ENCODE results near the gene RGS19. TPM values are rescaled to one million over a fixed set of nuclear protein-coding genes. Genes with fewer than 3 reads are reported as not detected.

Gene RGS19
- polyA plus RNA-seq, 3 donors from 2014 or later: 124 to 171 (median 132) TPM

DNA sequence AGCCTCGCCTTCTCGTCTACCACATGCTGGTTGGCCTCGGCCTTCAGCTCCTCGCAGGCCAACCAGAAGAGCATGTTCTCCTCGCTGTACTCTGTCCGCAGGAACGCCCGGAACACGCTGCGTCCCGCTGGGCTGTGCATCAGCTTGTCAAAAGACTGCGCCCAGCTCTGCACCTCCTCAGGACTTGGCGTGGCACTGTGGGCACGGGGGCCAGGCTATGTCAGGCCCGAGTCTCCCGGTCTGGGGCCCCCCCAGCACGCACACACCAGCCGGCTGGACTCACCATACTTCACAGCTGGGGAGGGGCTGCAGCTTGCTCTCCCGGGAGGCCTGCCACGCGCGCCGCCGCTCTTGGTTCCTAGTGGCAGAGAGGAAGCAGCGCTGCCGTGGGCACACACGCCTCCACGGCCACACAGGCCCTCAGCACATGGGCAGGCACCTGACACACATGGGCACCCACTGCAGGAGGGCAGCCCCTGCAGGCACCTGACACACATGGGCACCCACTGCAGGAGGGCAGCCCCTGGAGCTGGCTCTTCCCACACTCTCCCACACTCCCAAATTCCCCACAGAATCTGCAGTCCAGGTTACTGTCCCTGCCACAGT lies 5.0 kb downstream of the RGS19 start:
- Mint-ChIP-seq H3K27ac (peak overlapping the region in 1 of 6 donors; percentile 43), H3K9me3 (no peaks in the 10 kb centered on the region)

DNA sequence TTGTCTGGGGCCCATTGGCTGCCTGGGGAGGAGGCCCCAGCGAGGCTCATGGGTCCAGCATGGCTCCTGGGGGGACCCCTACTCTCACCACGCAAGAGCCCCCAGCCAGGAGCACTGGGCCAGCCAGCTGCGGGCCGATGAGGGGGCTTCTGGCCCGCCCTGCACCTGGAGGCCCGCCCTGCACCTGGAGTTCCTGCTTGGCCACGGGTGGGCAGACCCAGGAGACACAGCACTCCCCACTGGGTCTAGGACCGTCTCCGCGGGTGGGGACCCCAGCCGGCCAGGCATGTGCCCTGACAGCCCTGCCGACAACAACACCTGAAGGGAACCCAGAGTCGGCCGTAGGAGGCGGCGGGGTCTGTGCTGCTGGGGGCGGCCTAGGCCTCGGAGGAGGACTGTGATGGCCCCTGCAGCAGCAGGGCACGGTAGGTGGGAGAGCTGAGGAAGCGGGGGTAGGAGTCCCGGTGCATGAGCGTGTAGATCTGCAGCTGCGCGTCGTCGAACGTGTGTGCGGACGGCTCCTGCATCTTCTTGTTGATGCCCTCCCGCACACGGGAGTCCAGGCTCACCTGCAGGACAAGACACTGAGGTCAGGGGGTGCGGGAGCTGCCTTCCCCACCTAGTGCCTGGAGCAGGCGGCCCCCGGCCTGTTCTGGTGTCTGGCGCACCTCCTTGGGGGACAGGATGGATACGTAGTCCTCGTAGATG lies 5.7 kb downstream of the RGS19 start:
- H3K36me3 Mint-ChIP-seq: peaks cover 0 to 3% (median 3%) of the 10 kb centered on the region in 3 donors
- no peak overlapping the region for H3K27ac Mint-ChIP-seq
- no peaks in the 10 kb centered on the region for H3K9me3 Mint-ChIP-seq
- no peaks in the 10 kb centered on the region for H3K27me3 Mint-ChIP-seq (ENCODE audit: low read depth in 3 of 3)
- peaks cover 8 to 20% of the 10 kb centered on the region in 2 donors for H3K4me1 Mint-ChIP-seq
- DNase-seq: no peak
- no peak overlapping the region for H3K4me3 Mint-ChIP-seq

More for the DNA sequence above, 5.0 kb downstream of the RGS19 start:
- no peak for DNase-seq
- Mint-ChIP-seq H3K4me3 (no peak overlapping the region), H3K4me1 (peaks cover 8 to 18% of the 10 kb centered on the region in 2 donors), H3K27me3 (ENCODE audit: low read depth in 3 of 3) (no peaks in the 10 kb centered on the region), H3K36me3 (peaks cover 0 to 3% (median 3%) of the 10 kb centered on the region in 3 donors)

DNA sequence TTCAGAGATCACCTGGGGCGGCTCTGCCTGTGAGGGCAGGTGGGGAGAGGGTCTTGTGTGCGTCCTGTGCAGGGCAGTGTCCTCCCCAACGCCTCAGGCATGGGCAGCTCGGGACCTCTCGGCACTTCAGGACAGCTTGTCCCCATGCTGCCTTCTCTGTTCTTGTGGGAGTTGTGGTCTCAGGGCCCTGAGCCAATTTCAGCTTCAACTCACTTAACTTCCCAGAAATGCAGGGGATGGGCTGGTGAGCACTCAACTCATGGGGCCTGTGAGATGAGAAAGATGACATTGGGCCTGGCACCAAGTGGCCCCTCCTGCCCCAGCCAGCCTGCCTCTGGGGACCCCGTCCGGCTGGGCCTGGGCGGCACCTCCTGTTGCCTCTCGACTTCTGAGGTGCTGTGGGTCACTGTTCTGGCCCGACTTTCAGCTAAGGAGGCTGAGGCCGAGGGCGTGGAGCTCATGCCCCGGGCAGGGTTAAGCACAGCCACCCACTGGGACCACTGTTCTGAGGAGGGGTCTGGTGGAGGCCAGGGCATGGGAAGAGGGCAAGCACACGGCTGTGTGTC lies 6.7 kb downstream of the RGS19 start:
- Mint-ChIP-seq H3K9me3 (no peaks in the 10 kb centered on the region), H3K4me3 (no peak overlapping the region), H3K4me1 (peaks cover 2 to 22% of the 10 kb centered on the region in 2 donors), H3K27ac (peak overlapping the region in 1 of 6 donors; percentile 39), H3K27me3 (ENCODE audit: low read depth in 3 of 3) (no peaks in the 10 kb centered on the region), H3K36me3 (peaks cover 0 to 3% (median 3%) of the 10 kb centered on the region in 3 donors)
- no peak for DNase-seq

DNA sequence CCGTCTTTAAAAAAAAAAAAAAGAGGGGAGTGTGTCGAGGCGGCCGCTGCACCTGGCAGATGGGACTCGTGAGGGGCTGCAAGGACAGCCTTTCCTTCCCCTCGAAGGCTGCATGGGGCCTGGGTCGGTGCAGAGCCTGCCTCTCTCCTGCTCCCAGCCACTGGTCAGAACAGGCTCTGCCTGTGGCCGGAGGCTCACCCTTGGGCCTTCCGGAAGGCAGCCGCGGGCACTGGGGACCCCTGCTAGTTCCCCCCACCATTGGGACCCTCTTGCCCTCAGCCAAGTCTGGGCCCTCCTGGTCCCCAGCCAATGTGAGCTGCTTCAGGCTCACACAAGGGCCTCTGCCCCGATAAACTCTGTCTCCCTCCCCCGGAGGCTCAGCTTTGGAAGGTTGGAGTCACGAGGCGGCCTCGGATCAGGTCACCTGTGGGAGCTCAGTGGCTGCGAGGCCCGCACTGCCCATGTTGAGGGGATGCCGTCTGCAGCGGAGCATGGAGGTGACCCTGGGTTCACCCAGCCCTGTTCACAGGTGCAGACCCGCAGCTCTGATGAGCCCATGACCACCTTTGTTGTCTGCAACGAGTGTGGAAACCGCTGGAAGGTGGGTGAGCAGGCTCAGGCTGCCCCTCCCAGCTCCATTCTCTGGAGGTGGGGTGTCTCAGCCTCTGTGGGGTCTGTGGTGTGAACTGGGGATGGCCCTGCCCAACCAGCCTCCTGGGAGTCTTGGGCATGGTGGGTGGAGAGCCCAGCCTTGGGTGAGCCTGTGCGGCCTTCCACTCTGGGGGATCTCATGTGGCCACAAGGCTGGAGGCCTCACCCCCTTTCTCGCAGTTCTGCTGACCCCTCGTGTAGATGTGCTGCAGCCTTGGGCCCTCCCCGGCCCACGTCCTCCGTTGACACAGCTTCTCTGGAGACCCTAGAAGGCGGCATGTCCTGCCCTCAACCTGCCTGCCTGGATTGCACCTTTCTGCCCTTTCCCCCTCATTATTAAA lies 7.7 kb downstream of the RGS19 start:
- Mint-ChIP-seq H3K36me3 (peaks cover 0 to 3% (median 3%) of the 10 kb centered on the region in 3 donors), H3K27me3 (ENCODE audit: low read depth in 3 of 3) (no peaks in the 10 kb centered on the region), H3K4me3 (no peak overlapping the region), H3K4me1 (peaks cover 8 to 25% of the 10 kb centered on the region in 2 donors), H3K9me3 (no peaks in the 10 kb centered on the region), H3K27ac (peak overlapping the region in 3 of 6 donors; percentile 24 to 43 (median 39))
- no peak for DNase-seq

DNA sequence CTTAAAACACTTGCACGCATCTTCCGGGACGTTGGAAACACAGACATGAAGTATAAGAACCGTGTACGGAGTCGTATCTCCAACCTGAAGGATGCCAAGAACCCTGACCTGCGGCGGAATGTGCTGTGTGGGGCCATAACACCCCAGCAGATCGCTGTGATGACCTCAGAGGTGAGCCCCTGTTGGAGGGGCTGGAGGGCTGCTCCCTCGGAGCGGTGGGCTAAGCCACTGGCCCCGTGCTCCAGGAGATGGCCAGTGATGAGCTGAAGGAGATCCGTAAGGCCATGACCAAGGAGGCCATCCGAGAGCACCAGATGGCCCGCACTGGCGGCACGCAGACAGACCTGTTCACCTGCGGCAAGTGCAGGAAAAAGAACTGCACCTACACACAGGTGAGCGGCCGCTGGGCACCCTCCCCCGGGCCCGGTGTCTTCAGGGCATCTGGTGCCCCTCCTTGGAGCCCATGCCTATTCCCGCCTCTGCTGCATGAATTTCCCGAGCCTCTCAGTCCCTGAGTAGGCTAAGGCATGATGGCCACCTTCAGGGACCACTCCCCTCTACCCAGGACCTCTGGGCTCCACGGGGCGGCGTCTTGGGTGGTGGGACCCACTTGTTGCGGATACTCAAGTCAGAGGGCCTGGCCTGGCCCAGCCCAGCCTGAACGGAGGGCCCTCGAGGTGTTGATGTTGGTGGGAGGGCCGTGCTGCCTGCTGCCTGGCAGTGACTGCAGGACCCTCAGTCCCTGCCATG lies 8.9 kb downstream of the RGS19 start:
- no peaks in the 10 kb centered on the region for H3K9me3 Mint-ChIP-seq

DNA sequence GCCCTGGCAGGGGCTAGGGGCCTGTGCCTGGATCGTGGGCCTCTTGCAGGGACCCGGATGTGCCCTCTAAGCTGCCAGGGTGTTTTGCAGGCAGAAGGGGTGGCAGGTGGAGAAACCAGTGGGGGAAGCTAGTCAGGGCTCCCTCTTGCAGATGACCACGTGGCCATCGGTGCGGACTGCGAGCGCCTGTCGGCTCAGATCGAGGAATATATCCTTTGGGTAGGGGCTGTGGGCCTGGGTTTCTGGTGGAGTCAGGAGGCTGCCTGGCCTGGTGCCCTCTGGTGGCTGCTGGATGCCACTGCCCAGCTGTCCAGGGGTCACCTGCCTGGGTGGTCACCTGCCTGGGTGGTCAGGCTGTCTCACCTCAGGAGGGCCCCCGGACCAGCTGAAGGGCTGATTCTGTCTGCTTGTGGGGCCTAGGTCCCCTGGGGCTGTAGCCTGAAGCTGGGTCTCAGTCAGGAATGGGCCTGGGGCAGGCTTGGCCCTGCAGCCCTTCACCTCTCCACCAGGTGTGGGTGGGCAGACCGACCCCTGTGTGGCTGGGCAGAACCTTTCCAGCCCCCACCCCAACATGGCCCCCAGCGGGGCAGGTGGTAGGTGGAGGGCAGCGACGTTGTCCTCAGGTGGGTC lies 9.6 kb downstream of the RGS19 start:
- Mint-ChIP-seq H3K36me3 (peaks cover 0 to 3% (median 3%) of the 10 kb centered on the region in 3 donors), H3K4me1 (peaks cover 24 to 34% of the 10 kb centered on the region in 2 donors), H3K27ac (no peak overlapping the region), H3K4me3 (no peak overlapping the region), H3K27me3 (ENCODE audit: low read depth in 3 of 3) (peaks cover 0 to 3% (median 0%) of the 10 kb centered on the region in 3 donors), H3K9me3 (no peaks in the 10 kb centered on the region)
- peak in 1 of 3 donors; percentile 27 for DNase-seq

More for the DNA sequence above, 8.9 kb downstream of the RGS19 start:
- Mint-ChIP-seq H3K27me3 (ENCODE audit: low read depth in 3 of 3) (peaks cover 0 to 3% (median 0%) of the 10 kb centered on the region in 3 donors), H3K27ac (peak overlapping the region in 1 of 6 donors; percentile 17), H3K36me3 (peaks cover 0 to 3% (median 3%) of the 10 kb centered on the region in 3 donors), H3K4me1 (peaks cover 19 to 30% of the 10 kb centered on the region in 2 donors), H3K4me3 (no peak overlapping the region)
- DNase-seq: no peak

DNA sequence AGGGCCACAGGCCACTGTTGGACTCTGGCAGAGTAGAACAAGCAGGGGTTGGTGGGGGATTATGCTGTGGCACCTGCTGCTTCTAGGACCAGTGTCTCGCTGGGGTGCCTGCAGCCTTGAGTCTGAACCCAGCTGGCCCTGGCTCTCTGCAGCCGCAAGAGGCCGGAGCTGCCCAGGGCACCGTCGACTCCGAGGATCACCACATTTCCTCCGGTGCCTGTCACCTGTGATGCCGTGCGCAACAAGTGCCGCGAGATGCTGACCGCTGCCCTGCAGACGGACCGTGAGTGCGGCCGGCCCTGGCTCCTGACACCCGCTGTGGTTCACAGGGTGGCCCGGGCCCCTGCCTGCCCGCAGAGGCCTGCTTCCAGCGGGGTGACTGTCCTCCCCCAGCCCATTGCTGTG lies 10.1 kb downstream of the RGS19 start:
- H3K27ac Mint-ChIP-seq: no peak overlapping the region
- H3K4me1 Mint-ChIP-seq: peaks cover 24 to 40% of the 10 kb centered on the region in 2 donors
- no peak for DNase-seq
- H3K36me3 Mint-ChIP-seq: peaks cover 0 to 3% (median 3%) of the 10 kb centered on the region in 3 donors
- no peaks in the 10 kb centered on the region for H3K9me3 Mint-ChIP-seq
- H3K27me3 Mint-ChIP-seq (ENCODE audit: low read depth in 3 of 3): peaks cover 0 to 3% (median 0%) of the 10 kb centered on the region in 3 donors
- no peak overlapping the region for H3K4me3 Mint-ChIP-seq

DNA sequence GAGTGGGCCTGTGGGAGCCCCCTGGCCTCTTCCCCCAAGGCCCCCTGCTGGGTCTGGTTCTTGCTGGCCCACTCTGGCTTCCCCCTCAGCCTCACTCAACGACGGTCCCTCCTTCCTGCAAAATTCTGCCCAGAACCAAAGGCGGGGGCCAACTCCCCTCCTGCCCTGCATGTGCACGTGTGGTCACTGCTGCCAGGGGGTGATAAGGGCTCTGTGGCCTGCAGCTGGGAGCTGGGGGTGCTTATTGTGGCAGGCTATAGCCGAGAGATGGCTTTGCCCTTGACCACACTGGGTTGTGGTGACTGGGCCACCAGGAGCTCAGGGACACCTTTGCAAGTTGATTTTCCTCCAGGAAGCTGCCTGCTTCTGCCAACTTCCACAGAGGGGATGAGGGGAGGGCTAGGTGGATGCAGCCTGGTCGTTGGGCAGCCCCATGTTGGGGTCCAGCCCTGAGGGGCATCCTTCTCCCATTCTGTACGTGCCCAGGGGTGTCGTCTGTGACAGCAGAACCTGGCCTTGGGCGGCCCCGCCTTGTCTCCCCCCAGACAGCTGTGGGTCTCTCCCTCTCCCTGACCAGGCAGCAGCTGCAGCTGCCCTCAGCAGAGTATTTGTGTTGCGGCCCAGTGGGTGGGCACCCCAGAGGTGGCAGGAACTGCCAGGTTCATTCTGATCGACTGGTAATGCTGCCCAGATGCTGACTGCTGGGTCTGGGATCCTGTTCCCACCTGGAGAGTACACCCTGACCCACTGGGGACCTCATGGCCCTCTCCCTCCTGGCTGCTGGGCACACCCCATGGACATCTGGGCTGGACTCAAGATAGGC lies 10.7 kb downstream of the RGS19 start:
- Mint-ChIP-seq H3K27me3 (ENCODE audit: low read depth in 3 of 3) (peaks cover 0 to 3% (median 2%) of the 10 kb centered on the region in 3 donors), H3K27ac (no peak overlapping the region), H3K4me1 (peaks cover 30 to 46% of the 10 kb centered on the region in 2 donors), H3K4me3 (no peak overlapping the region), H3K36me3 (peaks cover 0 to 3% (median 3%) of the 10 kb centered on the region in 3 donors), H3K9me3 (no peaks in the 10 kb centered on the region)
- DNase-seq: no peak

DNA sequence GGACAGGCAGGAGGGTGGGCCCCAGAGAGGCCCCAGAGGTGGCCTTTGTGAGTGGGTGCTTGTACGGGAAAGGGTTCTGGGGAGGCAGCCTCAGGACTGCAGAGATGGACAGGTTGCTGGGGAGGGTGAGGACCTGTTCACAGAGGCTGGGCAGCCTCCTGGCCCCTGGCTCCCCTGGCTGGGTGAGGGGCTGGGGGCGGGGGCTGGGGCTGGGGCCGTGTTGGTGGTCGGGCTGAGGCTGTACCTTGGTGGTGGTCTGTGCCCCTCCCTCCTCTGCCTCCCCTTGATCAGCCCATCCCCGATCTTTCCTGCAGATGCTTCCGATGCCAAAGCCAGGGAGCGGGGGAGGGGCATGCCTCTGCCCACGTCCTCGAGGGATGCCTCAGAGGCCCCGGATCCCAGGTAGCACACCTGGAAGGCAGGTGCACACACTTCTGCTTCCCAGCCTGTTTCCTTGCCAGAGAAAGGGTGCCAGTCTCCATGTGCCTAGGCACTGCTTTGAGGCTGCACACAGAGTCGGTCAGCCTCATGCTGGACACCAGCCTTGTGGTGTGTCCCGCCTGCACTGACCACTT lies 11.5 kb downstream of the RGS19 start:
- peak overlapping the region in 2 of 6 donors; percentile 17 to 55 for H3K27ac Mint-ChIP-seq
- DNase-seq: no peak
- no peak overlapping the region for H3K4me3 Mint-ChIP-seq
- peaks cover 31 to 49% of the 10 kb centered on the region in 2 donors for H3K4me1 Mint-ChIP-seq
- no peaks in the 10 kb centered on the region for H3K9me3 Mint-ChIP-seq
- peaks cover 0 to 3% (median 2%) of the 10 kb centered on the region in 3 donors for H3K27me3 Mint-ChIP-seq (ENCODE audit: low read depth in 3 of 3)
- H3K36me3 Mint-ChIP-seq: no peaks in the 10 kb centered on the region

DNA sequence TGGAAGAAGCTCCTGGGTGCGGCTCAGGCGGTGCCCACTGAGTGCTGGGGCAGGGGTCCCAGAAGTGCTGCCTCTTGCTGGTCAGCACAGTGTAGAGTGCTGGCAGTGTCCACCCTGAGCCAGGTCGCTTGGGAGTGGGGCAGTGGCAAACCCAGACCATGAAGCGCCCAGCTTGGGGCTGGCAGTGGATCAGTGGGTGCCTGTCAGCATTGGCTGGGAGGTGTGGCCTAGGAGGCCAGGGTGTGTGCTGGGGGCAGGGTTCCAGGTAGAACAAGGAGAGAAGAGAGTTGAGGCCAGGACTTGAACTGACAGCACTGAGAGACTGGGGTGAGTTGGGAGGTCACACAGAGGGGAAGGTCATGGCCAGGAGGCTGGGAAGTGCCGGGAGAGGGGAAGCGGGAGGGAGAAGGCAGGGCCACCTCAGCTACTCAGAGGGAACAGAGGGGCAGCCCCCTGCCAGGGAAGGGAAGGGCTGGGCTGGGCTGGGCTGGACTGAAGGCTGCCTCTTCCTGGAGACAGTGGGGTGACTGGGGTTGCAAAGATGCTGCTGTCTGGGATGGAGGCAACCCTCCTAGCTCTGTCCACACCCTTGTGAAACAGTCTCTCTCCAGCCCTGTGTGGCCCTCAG lies 12.2 kb downstream of the RGS19 start:
- H3K27me3 Mint-ChIP-seq (ENCODE audit: low read depth in 3 of 3): peaks cover 0 to 3% (median 2%) of the 10 kb centered on the region in 3 donors
- H3K27ac Mint-ChIP-seq: peak overlapping the region in 4 of 6 donors; percentile 35 to 76 (median 53)
- peak overlapping the region in 2 of 5 donors; percentile 12 to 13 for H3K4me3 Mint-ChIP-seq
- no peak for DNase-seq
- H3K36me3 Mint-ChIP-seq: no peaks in the 10 kb centered on the region
- no peaks in the 10 kb centered on the region for H3K9me3 Mint-ChIP-seq
- H3K4me1 Mint-ChIP-seq: peaks cover 31 to 51% of the 10 kb centered on the region in 2 donors

DNA sequence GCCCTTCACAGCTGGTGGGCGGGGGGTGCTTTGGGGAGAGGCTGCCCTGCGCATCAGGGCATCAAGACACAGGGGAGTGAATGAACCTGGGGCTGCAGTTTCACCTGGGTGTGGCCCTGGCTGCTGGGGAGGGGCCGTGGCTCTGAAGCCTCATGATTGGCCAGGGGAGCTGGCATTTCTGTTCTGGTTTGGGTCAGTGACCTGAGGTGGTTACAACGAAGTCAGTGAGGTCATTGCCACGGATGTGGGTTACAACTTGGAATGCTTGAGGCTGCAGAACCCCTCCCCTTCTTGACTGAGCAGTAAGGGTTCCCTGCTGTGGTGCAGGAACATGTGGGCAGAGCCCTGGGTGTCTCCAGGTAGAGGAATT lies 13.4 kb downstream of the RGS19 start:
- no peaks in the 10 kb centered on the region for H3K36me3 Mint-ChIP-seq
- peak overlapping the region; percentile 64 to 96 (median 88) for H3K27ac Mint-ChIP-seq
- H3K9me3 Mint-ChIP-seq: no peaks in the 10 kb centered on the region
- H3K27me3 Mint-ChIP-seq (ENCODE audit: low read depth in 3 of 3): peaks cover 0 to 3% (median 2%) of the 10 kb centered on the region in 3 donors
- DNase-seq: peak; percentile 84 to 86 (median 86)
- peak overlapping the region; percentile 71 to 81 (median 78) for H3K4me3 Mint-ChIP-seq
- peaks cover 31 to 53% of the 10 kb centered on the region in 2 donors for H3K4me1 Mint-ChIP-seq
